GM12891 (cell line): ENCODE measurements around the gene FAM43A.

Experiments
- PAX5 ChIP-seq: IDR thresholded peaks from 2 replicates; pipeline ENCODE4 v1.6.1; 2011; ENCODE audit warnings: low read length, moderate library complexity, mild to moderate bottlenecking; ENCODE audit not compliant: insufficient read depth, severe bottlenecking
- POLR2A ChIP-seq: IDR thresholded peaks from 2 replicates; pipeline ENCODE4 v1.6.1; 2011; ENCODE audit warnings: low read depth, low read length, control low read depth
- POLR2AphosphoS5 ChIP-seq: IDR thresholded peaks from 2 replicates; pipeline ENCODE4 v1.6.1; 2011; ENCODE audit warnings: low read depth, low read length, control low read depth
- POU2F2 ChIP-seq: IDR thresholded peaks from 2 replicates; pipeline ENCODE4 v1.6.1; 2011; ENCODE audit warnings: low read depth, mild to moderate bottlenecking, control low read depth, low read length, moderate library complexity
- TAF1 ChIP-seq: IDR thresholded peaks from 2 replicates; pipeline ENCODE4 v1.6.1; 2011; ENCODE audit warnings: low read depth, low read length, control low read depth

GRCh38 chr3:194682189-194682693, 3.4 kb upstream of the FAM43A start:
- TF ChIP-seq POLR2A (no peak), TAF1 (no peak), POLR2AphosphoS5 (no peak), PAX5 (no peak), POU2F2 (no peak)
